WI38 (cell line): ENCODE measurements around the gene CCDC8.

Source experiments
- H3K4me3 ChIP-seq: 2 replicates; pipeline ENCODE4 v1.5.1; 2011; ENCODE audit warnings: low read depth, mild to moderate bottlenecking, control low read depth, low read length
- TF ChIP-seq, protein P1 (sequence below): IDR thresholded peaks from 2 replicates; pipeline ENCODE4 v1.5.1; 2012; ENCODE audit warnings: low read depth, mild to moderate bottlenecking, control low read depth, low read length

The CCDC8 gene

DNA sequence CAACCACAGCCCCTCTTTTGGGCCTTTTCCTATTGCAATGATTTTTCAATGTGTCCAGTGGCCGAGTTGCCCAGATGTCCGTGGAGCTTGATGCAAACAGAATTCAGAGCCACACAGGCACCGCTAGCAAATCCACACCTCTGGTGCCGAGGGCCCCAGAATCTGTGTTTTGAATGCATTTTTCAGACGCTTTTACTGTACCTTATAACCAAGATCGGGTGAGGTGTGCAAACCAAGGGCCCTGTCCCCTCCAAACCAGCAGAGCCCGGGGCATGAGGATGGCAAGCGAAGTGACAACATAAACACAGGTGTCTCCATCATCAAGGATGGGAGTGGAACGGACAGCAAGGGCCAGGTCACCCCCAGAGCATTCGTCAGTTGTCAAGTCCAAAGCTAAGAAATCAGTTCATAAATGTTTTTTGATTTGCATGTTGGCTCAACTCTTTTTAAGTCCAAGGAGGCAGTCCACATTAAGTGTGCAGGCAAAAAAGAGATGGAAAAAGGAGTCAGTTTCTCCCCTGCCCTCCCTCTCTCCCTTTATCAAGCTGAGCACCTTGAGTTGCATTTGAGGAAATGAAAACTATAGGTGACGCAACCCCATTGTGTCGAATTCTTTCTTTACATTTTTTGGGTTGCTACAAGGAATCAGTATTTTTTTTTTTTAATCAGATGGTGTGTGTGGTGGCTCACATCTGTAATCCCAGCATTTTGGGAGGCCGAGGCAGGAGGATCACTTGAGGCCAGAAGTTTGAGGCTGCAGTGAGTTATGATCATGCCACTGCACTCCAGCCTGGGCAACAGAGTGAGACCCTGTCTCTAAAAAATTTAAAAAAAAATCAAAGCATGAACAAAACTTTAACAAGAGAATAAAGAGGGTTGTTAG is 2.9 kb downstream of the CCDC8 start:
- TF ChIP-seq, protein P1, sequence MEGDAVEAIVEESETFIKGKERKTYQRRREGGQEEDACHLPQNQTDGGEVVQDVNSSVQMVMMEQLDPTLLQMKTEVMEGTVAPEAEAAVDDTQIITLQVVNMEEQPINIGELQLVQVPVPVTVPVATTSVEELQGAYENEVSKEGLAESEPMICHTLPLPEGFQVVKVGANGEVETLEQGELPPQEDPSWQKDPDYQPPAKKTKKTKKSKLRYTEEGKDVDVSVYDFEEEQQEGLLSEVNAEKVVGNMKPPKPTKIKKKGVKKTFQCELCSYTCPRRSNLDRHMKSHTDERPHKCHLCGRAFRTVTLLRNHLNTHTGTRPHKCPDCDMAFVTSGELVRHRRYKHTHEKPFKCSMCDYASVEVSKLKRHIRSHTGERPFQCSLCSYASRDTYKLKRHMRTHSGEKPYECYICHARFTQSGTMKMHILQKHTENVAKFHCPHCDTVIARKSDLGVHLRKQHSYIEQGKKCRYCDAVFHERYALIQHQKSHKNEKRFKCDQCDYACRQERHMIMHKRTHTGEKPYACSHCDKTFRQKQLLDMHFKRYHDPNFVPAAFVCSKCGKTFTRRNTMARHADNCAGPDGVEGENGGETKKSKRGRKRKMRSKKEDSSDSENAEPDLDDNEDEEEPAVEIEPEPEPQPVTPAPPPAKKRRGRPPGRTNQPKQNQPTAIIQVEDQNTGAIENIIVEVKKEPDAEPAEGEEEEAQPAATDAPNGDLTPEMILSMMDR = no peak

DNA sequence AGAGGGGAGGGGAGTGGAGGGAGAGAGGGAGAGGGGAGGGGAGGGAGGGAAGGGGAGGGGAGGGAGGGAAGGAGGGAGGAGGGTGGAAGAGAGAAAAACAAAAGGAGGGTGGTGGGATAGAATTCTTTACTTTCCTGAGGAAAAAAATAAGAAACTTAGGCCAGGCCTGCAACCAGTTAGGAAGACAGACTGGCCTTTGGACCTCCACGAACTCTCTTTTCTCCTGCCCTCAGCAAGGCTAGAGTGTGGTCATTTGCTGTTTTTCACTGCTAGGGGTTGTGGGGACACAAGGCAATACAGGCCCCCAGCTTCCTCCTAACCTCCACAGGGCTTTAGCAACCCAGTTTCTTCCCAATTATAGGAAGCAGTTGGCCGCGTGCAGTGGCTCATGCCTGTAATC is 4.2 kb downstream of the CCDC8 start:
- no peak overlapping the region for H3K4me3 ChIP-seq
- TF ChIP-seq, protein P1 = no peak

More for the DNA sequence above, 2.9 kb downstream of the CCDC8 start:
- H3K4me3 ChIP-seq = no peak overlapping the region

DNA sequence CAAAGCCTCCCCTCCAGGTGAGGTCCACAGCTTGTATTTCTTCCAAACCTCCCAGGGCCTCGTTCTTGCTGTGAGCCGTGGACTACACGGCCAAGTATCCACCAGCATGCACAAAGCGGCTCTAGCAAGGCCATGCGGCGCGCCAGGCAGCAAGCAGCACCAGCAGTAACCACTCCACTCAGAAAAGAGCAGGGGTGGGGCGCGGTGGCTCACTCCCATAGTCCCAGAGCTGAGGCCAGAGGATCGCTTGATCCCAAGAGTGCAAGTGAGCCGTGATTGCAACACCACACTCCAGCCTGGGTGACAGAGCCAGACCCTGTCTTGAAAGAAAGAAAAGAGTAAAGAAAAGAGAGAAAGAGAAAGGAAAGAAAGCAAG is 4.7 kb downstream of the CCDC8 start:
- no peak overlapping the region for H3K4me3 ChIP-seq
- TF ChIP-seq, protein P1 = no peak

DNA sequence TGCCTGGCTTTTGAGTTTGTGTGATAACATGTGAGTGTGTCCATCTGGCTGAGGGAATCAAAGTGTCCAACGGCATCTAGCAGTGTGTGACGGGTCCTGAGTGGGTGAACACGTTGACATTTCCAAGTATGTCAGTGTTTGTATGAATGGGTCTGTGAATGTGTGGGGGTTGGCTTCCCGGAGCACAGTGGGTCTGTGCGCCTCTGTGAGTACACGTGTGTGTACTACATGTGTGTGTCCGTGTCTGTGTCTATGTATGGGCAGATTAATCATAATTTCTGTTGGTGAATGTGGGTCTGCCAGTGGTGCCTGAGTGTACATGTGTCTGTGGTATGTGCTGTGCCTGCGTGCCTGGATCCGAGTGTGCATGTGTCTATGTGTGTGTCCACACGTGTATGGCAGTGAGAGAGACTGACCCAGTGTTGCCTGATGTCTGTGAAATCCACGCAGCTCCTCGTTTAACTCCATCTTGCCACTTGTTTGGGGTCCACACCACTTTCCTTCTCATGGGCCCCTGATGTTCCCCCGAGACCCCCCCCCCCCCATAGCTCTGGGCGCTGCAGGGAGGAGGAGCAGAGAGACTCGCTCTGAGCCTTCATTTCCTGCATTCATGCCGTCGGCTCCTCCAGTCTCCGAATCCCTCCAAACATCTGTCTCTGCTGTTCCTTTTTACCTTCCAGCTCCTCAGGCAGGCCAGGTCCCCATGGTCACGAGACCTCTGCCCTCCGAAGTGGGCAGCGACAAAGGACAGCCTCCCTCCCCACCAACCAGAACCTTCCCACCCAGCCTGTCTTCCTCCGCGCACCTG is 5.3 kb downstream of the CCDC8 start:
- no peak overlapping the region for H3K4me3 ChIP-seq
- TF ChIP-seq, protein P1 = no peak

DNA sequence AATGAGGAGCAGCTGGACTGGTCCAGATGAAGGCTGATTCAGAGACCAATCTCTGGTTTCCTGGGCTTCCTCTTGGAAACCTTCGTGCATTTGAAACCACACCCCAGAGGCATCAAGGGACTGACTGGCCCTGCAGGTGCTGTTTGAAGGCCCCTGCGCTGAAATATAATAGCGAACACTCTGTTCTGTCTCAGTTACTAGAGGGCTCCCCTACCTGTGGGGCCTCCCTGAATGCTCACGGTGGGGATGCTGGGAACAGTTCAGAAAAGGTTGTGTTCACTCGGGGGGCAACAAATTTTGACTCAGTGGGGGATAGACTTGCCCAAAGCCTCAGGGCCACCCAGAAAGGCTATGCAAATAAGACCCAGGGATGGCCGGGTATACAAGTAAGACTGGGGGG is 6.4 kb downstream of the CCDC8 start:
- no peak overlapping the region for H3K4me3 ChIP-seq
- TF ChIP-seq, protein P1 = no peak

DNA sequence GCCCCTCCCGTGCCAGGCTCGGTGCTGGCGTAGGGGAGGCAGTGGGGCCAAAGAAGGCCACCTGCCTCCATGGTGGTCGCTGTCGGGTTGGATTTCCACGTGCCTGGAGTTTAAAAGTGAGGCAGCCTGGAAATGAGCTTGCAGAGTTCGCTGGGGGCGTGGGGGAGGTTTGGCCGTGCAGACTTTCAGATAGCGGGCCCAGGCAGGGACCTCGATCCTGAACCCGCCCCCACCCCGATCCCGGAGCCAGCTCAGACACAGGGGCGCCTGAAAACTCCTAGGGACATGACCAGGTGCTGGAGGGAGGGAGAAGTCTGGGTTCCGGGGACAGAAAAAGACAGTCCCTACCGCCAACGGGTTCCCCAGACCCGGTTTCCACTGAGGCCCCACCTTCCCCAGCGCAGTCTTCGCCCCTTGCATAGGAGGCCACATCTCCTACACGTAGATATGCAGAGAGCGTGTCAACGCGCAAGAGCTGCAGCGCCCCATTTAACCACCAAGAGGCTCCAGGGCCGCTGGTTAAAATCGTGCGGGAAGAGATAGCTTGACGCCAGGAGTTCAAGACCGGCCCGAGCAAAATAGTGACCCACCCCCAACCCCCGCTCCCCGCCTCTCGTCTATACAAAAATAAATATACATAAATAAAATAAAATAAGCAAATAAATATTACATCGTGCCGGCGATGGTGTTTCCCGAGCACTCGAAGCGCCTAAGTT is 8.5 kb downstream of the CCDC8 start:
- H3K4me3 ChIP-seq = no peak overlapping the region
- TF ChIP-seq, protein P1 = no peak
